ENCODE results near the gene PHACTR4. TPM values are rescaled to one million over a fixed set of nuclear protein-coding genes. Genes with fewer than 3 reads are reported as not detected.

The PHACTR4 gene
- total RNA-seq, 1 donor from 2014 or later: 31.3 TPM

DNA sequence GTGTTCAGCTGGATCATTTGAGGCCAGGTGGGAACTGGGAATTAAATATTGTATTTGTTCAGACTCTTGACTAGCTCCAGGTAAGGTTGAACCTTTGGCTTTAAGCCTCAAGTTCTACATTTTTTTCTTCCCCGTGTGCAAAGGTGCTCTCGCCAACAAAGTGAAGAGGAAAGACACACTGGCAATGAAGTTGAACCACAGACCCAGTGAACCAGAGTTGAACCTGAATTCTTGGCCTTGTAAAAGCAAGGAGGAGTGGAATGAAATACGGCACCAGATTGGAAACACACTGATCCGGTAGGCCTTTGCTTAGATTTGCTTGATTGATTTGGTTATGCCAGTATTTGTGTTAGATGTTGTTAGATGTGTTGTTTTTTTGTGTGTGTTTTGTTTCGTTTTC, 110.8 kb downstream of the PHACTR4 start:
- no peaks in the 10 kb centered on the region for H3K27me3 ChIP-seq (ENCODE audit: control insufficient read depth, insufficient read depth, low read length)
- H3K36me3 ChIP-seq (ENCODE audit: control insufficient read depth, insufficient read depth, low read length): no peaks in the 10 kb centered on the region
- no peak for DNase-seq (ENCODE audit: low read depth)
- no peak for TF ChIP-seq CTCF (IDR thresholded peaks at IDR 0.05; ENCODE audit: insufficient read depth, low read length, poor library complexity, severe bottlenecking)
- no peak overlapping the region for H3K4me3 ChIP-seq (ENCODE audit: low read depth, low read length)

DNA sequence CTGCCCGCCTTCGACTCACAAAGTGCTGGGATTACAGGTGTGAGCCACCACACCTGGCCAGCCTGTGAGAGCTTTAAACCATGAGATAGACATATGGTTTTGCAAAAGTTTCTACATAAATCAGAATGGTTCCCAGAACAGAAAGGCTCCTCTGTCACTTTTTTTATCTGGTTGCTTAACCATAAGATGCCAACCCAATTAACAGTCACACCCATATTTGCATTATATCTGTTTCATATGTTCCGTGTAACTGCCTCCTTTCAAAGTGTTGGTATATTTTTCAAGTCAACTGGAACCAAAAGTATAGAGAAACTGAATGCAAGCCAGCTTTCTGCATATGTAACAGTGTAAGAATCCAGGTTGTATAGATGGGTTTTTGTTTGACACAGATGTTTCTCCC, 112.6 kb downstream of the PHACTR4 start:
- DNase-seq (ENCODE audit: low read depth): no peak
- Histone ChIP-seq H3K27me3 (ENCODE audit: control insufficient read depth, insufficient read depth, low read length) (no peaks in the 10 kb centered on the region), H3K4me3 (ENCODE audit: low read depth, low read length) (no peak overlapping the region), H3K36me3 (ENCODE audit: control insufficient read depth, insufficient read depth, low read length) (no peaks in the 10 kb centered on the region)
- TF ChIP-seq CTCF (IDR thresholded peaks at IDR 0.05; ENCODE audit: insufficient read depth, low read length, poor library complexity, severe bottlenecking): no peak

- no peak for DNase-seq (ENCODE audit: low read depth)
- TF ChIP-seq CTCF (IDR thresholded peaks at IDR 0.05; ENCODE audit: insufficient read depth, low read length, poor library complexity, severe bottlenecking): no peak
- H3K36me3 ChIP-seq (ENCODE audit: control insufficient read depth, insufficient read depth, low read length): no peaks in the 10 kb centered on the region
Observed at GRCh38 chr1:28482702-28483101, 113.2 kb downstream of the PHACTR4 start.

GRCh38 chr1:28494737-28495136, 125.2 kb downstream of the PHACTR4 start:
- DNase-seq (ENCODE audit: low read depth): no peak
- Histone ChIP-seq H3K36me3 (ENCODE audit: control insufficient read depth, insufficient read depth, low read length) (peaks cover 2% of the 10 kb centered on the region), H3K27me3 (ENCODE audit: control insufficient read depth, insufficient read depth, low read length) (no peaks in the 10 kb centered on the region), H3K4me3 (ENCODE audit: low read depth, low read length) (no peak overlapping the region)
- no peak for TF ChIP-seq CTCF (IDR thresholded peaks at IDR 0.05; ENCODE audit: insufficient read depth, low read length, poor library complexity, severe bottlenecking)

More at GRCh38 chr1:28482702-28483101, 113.2 kb downstream of the PHACTR4 start:
- no peak overlapping the region for H3K4me3 ChIP-seq (ENCODE audit: low read depth, low read length)
- no peaks in the 10 kb centered on the region for H3K27me3 ChIP-seq (ENCODE audit: control insufficient read depth, insufficient read depth, low read length)

DNA sequence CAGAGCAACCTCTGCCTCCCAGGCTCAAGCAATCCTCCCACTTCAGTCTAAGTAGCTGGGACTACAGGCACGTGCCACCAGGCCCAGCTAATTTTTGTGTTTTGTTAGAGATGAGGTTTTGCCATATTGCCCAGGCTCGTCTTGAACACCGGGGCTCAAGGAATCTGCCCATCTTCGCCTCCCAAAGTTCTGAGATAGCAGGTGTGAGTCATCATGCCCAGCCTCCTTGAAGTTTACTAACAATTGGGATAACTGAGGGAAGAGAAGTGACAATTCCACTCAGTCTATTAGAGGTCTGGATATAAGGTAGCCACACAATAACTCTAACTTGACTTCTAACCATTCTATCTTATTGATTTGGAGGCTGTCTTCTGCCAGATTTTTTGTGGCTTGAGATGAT, 130.0 kb downstream of the PHACTR4 start:
- TF ChIP-seq CTCF (IDR thresholded peaks at IDR 0.05; ENCODE audit: insufficient read depth, low read length, poor library complexity, severe bottlenecking): no peak
- Histone ChIP-seq H3K27me3 (ENCODE audit: control insufficient read depth, insufficient read depth, low read length) (no peaks in the 10 kb centered on the region), H3K4me3 (ENCODE audit: low read depth, low read length) (no peak overlapping the region), H3K36me3 (ENCODE audit: control insufficient read depth, insufficient read depth, low read length) (peaks cover 2% of the 10 kb centered on the region)
- no peak for DNase-seq (ENCODE audit: low read depth)

DNA sequence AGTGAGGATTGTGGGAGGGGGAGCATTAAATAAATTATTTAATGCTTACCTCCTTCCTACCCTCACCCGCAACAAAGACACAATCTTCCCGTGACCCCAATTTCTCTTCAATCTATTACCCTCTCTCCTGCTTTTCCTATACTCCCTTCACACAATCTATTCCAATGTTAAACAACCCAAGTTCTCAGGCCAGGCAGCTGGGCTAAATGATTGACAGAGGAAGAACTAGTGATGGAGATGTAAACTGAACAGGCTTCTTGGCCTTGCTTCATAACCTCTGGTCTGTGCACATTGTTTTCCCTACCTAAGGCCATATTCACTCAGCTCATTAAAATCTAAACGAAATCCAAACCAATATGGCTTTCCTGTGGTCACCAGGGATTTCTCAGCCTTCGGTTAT, 132.4 kb downstream of the PHACTR4 start:
- Histone ChIP-seq H3K27me3 (ENCODE audit: control insufficient read depth, insufficient read depth, low read length) (no peaks in the 10 kb centered on the region), H3K36me3 (ENCODE audit: control insufficient read depth, insufficient read depth, low read length) (no peaks in the 10 kb centered on the region), H3K4me3 (ENCODE audit: low read depth, low read length) (no peak overlapping the region)
- no peak for DNase-seq (ENCODE audit: low read depth)
- no peak for TF ChIP-seq CTCF (IDR thresholded peaks at IDR 0.05; ENCODE audit: insufficient read depth, low read length, poor library complexity, severe bottlenecking)
